Glomerular visceral epithelial cell (primary cell): ENCODE data around the gene CIB4.
"Not testable (repeated sequence)": the region's sequence is repeated elsewhere in the genome, so short reads cannot be mapped to it uniquely, and the experiment has no call there.

Experiments
- DNase-seq: peaks from one replicate; pipeline ENCODE4 v3.0.0-alpha.2; 2016; ENCODE audit errors: extremely low spot score

The CIB4 gene

GRCh38 chr2:26666671-26667070 lies 25.5 kb upstream of the CIB4 start:
- DNase-seq, result no peak

DNA sequence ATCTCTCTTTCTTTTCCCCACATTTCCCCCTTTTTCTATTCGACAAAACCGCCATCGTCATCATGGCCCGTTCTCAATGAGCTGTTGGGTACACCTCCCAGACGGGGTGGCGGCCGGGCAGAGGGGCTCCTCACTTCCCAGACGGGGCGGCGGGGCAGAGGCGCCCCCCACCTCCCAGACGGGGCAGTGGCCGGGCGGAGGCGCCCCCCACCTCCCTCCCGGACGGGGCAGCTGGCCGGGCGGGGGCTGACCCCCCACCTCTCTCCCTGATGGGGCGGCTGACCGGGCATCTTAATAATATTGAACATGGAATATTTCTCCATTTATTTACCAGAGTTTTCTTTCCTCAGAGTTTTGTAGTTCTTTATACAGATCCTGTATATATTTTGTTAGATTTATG lies 24.1 kb upstream of the CIB4 start:
- DNase-seq, result not testable (repeated sequence)

DNA sequence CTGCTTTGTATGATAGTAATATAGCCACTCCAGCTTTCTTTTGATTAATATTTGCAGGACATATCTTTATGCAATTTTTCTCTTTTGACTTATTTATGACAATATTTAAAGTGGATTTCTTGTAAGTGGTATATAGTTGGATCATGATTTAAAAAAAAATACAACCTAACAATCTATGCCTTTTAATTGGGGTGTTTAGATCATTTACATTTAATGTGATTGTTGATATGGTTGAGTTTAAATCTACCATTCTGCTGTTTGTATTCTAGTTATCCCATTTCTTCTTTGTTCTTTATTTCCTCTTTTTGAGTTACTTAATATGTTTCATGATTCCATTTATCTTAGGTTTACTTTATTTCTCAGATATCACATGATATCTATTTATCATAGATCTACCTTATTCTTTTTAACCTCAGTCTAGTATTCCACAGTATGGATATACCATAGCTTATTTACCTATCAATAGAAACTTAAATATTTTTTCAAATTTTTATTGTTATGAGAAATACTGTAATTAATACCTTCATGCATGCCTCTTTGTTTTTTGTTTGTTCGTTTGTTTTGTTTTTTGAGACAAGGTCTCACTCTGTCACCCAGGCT lies 19.3 kb upstream of the CIB4 start:
- no peak for DNase-seq

DNA sequence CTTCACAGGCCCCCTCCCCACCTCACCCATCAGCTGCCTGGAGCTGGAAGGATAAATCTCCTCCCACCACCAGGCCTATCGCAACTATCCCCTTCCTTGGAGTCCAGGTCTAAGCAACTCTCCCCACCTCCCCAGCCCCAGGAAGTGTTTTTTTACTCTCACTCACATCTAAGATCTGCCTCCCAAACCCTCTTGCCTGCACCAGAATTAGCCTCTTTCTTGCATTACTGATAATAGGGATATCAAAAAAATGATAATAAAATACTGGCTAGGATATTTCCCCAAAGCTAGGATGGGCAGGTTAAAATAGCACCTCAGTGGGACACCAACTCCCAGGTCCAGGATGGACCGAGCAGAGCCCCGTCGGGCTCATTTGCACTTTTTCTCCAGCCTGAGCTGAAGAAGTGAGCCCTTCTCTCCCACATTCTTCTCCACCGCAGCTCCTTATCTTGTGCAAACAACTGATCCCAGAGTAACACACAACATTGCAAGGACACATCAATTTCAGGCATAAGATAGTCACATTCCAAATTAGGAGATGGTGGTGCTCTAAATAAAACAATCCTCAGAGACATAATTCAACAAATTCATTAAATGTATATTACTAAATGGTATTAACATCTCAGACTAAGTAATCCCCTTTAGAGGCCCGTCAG lies 17.7 kb upstream of the CIB4 start:
- DNase-seq, result no peak

- no peak for DNase-seq
Observed at GRCh38 chr2:26657265-26657664, 16.1 kb upstream of the CIB4 start.

DNA sequence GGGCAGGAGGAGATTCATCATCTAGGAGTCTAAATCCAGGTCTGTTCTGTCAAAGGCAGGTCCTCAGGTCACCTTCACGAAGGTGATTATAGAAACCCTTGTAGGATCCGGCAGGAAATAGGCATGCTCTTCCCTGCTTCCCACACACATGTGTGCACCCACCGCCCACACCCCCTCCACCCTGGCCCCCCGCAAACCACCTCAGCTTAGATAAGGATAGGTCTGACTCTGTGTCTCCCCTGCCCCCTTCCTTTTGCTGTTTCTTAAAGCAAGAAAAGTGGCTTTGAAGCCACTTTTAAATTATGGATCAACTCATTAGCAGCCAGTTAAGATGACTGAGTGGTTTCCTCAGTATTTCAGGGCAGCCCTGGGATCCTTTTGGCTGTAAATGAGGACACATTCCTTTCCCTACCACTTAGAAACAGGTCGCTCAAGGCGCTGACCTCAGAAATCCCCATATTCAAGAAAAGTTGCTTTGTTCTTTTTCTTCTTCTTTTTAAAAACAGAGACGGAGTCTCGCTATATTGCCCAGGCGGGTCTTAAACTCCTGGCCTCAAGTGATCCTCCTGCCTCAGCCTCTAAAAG lies 14.5 kb upstream of the CIB4 start:
- DNase-seq, result no peak

- not testable (repeated sequence) for DNase-seq
Observed at GRCh38 chr2:26655120-26655519, 14.0 kb upstream of the CIB4 start.

- DNase-seq, result no peak
Observed at GRCh38 chr2:26654061-26654340, 12.8 kb upstream of the CIB4 start.

- no peak for DNase-seq
Observed at GRCh38 chr2:26653207-26654060, 12.3 kb upstream of the CIB4 start.

GRCh38 chr2:26652361-26653041 lies 11.3 kb upstream of the CIB4 start:
- no peak for DNase-seq

GRCh38 chr2:26651799-26652198 lies 10.6 kb upstream of the CIB4 start:
- DNase-seq, result no peak

GRCh38 chr2:26651470-26651771 lies 10.3 kb upstream of the CIB4 start:
- DNase-seq, result no peak

DNA sequence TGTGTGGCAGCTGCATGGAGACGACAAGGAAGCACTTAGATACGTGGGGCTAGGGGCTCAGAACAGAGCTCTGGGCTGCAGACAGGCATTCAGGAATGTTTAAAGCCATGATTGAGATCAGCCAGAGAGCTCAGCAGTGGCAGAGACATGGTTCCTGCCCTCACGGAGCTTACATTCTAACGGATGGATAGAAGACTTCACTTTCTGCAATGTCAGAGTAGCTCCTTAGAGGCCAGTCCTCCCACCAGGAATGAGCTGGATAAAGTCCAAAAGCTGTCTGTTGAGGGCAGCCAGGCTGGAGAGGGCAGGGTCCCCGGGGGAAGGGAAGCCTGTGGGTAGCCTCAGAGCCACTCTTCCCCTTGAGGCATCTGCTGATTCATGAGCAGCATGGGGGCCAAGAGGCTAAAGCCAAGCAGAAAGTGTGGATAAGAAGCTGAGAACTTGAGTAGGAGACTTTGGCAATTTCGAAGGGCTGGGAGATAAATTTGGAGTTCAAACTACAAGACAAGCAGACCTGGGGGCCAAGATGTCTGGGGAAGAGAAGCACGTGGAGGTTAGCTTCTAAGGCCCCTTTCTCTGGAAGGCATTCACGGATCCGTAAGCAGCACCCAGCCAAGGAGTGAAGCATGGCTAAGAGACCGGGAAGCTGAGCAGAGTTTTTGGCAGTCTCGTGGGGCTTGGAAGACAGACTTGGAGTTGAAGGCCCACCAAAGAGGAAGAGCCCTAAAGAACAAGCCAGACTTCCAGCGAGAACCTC lies 9.7 kb upstream of the CIB4 start:
- DNase-seq, result no peak

- no peak for DNase-seq
Observed at GRCh38 chr2:26649992-26650712, 9.0 kb upstream of the CIB4 start.

- no peak for DNase-seq
Observed at GRCh38 chr2:26649322-26649721, 8.2 kb upstream of the CIB4 start.

- DNase-seq, result no peak
Observed at GRCh38 chr2:26648516-26648915, 7.3 kb upstream of the CIB4 start.

DNA sequence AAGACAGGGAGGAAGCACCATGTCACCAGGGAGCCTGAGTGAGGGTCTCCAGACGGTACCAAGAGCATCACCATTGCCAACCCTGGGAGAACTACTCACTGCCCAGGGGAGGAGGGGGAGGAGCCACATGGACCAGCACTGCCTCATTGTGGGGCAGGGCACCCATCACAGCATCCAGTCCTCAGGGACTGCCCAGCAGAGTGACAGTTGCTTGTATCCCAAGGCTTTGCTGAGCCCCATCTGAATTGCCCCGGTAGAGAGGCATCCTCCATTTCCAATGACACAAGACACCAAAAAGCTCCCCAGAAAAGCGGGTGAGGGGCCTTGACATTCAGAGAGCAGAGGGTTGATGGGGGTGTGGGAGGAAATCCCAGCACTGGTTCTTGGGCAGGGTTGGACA lies 6.8 kb upstream of the CIB4 start:
- DNase-seq, result no peak

DNA sequence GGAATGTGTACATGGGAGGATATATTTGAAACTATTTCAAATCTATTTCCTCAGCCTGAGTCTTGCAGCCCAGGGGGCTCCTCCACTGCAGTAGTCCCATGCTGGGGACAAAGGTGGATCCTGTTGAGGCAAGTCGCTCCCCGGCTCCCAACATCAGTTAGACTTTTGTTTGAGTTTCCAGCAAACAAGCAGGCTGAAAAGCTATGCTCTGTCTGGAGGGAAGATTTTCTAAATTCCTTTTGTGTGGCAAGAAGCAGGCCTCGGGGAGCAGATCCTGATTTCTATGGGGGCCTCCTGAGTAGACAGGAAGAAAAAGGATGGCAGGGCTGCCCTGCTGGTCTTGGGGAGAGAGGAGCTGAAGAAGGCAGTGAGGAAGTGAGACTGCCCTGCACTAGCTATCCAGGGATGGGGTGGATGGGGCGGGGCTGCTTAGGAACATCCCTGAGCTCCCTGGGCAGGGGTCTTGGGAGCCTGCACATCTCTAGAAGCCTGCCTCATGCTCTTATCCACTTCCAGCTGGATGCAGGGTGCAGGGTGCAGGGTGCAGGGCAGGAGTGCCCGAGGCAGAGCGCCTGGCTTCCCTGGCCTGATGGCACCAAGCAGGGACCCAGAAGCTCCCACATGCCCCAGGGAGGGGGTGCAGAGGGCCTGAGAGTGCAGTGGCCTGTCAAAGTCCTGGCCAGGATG lies 6.0 kb upstream of the CIB4 start:
- DNase-seq, result no peak

GRCh38 chr2:26645762-26646161 lies 4.6 kb upstream of the CIB4 start:
- DNase-seq, result no peak

GRCh38 chr2:26644188-26644835 lies 3.1 kb upstream of the CIB4 start:
- DNase-seq, result no peak
